Lower leg skin (tissue), 4 donors: ENCODE data around the gene GRIK3. TPM values are rescaled to one million over a fixed set of nuclear protein-coding genes. Genes with fewer than 3 reads are reported as not detected.

Experiments used
- DNase-seq, 2 donors: peaks; one replicate each; pipeline ENCODE4 v3.0.0-alpha.2; 2019; ENCODE audit warnings: low spot score in 2 of 2
- H3K4me3 ChIP-seq: fragments of 200-600 bp; sonication (generic); 2 replicates; pipeline ENCODE4 v1.5.1; 2017; ENCODE audit warnings: mild to moderate bottlenecking, low read depth; ENCODE audit not compliant: poor library complexity, severe bottlenecking
- CTCF ChIP-seq, 3 donors: fragments of 450-650 bp; IDR thresholded peaks; one replicate each; pipeline ENCODE4 v1.5.1; 2016; ENCODE audit warnings: antibody characterized with exemption in 3 of 3, mild to moderate bottlenecking in 3 of 3, moderate library complexity in 2 of 3
- POLR2A ChIP-seq, 2 donors: fragments of 450-650 bp; IDR thresholded peaks; one replicate each; pipeline ENCODE4 v1.6.1; 2016 to 2017; ENCODE audit warnings: antibody characterized with exemption in 2 of 2, mild to moderate bottlenecking in 1 of 2, moderate library complexity in 1 of 2
- WGBS, 2 donors: methylation state at CpG; one replicate each; pipeline ENCODE4 v1.1.5; 2018; 5-methylcytosine and 5-hydroxymethylcytosine counted together
- intact Hi-C: fragments of 100-400 bp; cut with DNase I; formaldehyde crosslinking; loops from one replicate; pipeline ENCODE4 v1.15.0; 2023; ENCODE audit warnings: low total_unique reads
- total RNA-seq, 4 donors: library from RNA; depleted of rRNA; stranded (reverse); fragments of >200 nt; gene quantifications; one replicate each; pipeline ENCODE4 v1.1.0, GENCODE V29; 2016

GRIK3 gene
- total RNA-seq, 4 donors from 2014 or later: 0.04 to 0.36 (median 0.19) TPM

DNA sequence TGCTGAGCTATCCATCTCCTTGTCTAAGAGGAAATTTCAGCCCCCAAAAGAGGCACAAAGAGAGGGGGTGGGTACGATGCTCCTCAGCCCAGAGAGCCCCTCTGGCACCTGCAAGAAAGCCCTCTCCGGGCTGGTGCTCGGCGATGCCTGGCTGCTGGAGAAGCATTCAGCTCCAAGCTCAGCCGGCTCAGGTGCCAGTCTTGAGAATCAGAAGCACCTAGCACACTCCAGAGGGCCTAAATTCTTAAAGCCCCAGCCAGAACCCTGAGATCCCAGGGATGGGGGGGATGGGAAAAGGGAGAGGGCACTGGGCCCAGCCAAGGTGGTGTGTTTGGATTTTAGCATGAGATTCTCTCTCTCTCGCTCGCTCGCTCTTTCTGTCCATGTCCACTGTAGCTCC, 2.9 kb downstream of the GRIK3 start:
- no peak overlapping the region for H3K4me3 ChIP-seq
- 51 to 70% methylated on average over 8 of the region's 8 CpGs for WGBS, 2 donors
- TF ChIP-seq CTCF (IDR thresholded peaks at IDR 0.05): no peak
- no peak for TF ChIP-seq POLR2A (IDR thresholded peaks at IDR 0.05)
- intact Hi-C loops: no loop called here
- no peak for DNase-seq

DNA sequence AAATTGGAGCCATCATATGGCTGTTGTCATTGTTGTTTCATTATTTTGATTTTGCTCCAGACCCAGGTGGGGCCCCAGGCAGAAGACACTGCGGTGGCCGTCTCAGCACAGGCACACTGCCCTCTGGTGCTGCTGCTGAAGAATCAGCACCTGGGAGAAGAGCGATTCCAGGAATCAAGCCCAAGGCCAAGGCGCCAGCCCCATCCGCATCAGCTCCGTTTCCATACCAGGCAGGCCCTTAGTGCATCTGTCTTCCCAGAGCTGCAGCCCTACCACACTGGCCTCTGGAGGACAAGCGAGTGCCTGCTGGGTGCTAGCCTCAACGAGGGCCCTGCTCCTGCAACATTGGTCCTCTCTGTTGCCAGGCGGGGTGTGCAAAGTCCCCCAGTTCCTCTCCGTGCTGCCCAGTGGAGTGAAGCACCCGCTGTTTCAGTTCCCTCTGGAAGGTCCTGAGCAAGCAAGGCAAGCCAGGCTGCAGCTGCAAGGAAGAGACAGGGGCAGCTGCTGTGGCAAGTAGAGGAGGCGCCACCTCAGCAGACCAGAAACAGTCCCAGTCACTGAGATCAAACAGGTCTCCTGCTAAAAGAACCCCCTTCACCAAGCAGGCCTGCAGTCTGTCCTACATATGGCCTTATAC, 5.2 kb downstream of the GRIK3 start:
- intact Hi-C loops: no loop called here
- H3K4me3 ChIP-seq: no peak overlapping the region
- 40 to 42% methylated on average over 11 to 12 of the region's 12 CpGs for WGBS, 2 donors
- TF ChIP-seq CTCF (IDR thresholded peaks at IDR 0.05) (no peak), POLR2A (IDR thresholded peaks at IDR 0.05) (no peak)
- DNase-seq: no peak

- TF ChIP-seq CTCF (IDR thresholded peaks at IDR 0.05) (no peak), POLR2A (IDR thresholded peaks at IDR 0.05) (no peak)
- WGBS, 2 donors: 93 to 100% methylated on average over 2 of the region's 2 CpGs
- DNase-seq: no peak
- intact Hi-C loops: no loop called here
- no peak overlapping the region for H3K4me3 ChIP-seq
These were observed 12.8 kb downstream of the GRIK3 start for GRCh38 chr1:37021502-37021901.

DNA sequence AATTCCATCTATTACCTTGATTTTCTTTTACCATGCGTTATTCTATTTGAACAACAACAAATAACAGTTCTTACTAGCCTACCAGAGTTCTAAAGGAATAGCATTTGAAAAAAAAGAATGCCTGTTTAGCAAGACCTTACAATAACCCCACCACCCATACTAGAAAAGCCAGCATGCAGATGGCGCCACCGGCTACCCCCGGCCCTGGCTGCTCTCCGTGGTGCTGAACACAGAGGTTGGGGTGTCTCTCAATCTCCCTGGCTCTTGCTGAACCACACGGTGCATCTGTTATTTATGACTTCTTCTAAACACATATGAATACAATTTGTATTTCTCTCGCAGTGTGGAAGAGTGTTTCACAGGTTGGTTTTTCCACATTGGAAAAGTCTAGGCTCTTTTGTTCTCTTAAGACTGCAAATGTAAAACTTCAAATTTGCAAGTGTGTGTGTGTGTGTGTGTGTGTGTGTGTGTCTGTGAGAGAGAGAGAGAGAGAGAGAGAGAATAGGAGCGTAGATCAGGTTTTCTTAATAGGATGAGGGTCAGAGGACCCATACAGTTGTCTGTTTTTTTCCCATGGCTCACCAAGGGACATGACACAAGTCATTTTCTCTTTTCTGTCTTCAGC, 13.6 kb downstream of the GRIK3 start:
- no peak for DNase-seq
- no peak overlapping the region for H3K4me3 ChIP-seq
- TF ChIP-seq CTCF (IDR thresholded peaks at IDR 0.05): no peak
- intact Hi-C loops: no loop called here
- WGBS, 2 donors: 8 to 10% methylated on average over 8 of the region's 8 CpGs

GRCh38 chr1:37018510-37018909, 15.8 kb downstream of the GRIK3 start:
- no peak for TF ChIP-seq POLR2A (IDR thresholded peaks at IDR 0.05)
- TF ChIP-seq CTCF (IDR thresholded peaks at IDR 0.05): no peak
- intact Hi-C loops: no loop called here
- no peak for DNase-seq
- H3K4me3 ChIP-seq: no peak overlapping the region

DNA sequence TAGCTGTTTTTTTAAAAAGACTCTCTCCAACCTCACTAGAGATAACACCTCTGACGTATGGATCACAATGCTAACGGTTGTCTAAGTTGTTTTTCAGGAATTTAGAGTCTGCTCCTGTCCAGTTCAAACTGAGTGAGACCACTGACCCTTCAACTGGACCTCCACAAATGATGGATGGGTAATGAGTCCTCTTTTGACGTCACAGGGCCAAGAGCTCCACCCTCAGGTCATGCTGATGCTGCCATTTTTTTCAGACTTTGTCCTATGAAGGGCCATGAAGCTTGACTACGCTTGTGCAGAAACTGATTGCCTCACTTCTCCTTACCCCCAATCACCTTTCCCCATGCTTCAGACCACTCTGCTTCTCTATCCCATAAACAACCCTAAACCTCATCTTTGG, 16.6 kb downstream of the GRIK3 start:
- no peak for DNase-seq
- no peak overlapping the region for H3K4me3 ChIP-seq
- WGBS, 2 donors: 49 to 54% methylated on average over 4 of the region's 4 CpGs
- TF ChIP-seq POLR2A (IDR thresholded peaks at IDR 0.05) (no peak), CTCF (IDR thresholded peaks at IDR 0.05) (no peak)
- intact Hi-C loops: no loop called here
